Glutamatergic neuron (in vitro differentiated cells): ENCODE measurements around the gene UBE2L5. TPM values are rescaled to one million over a fixed set of nuclear protein-coding genes. Genes with fewer than 3 reads are reported as not detected.

Experiments used
- DNase-seq: peaks from one replicate; pipeline ENCODE4 v3.0.0; 2022
- H3K27ac Mint-ChIP-seq: one replicate; pipeline ENCODE4 v1.8.0; 2020; ENCODE audit warnings: mild to moderate bottlenecking, mixed read lengths, inconsistent platforms; ENCODE audit not compliant: unreplicated experiment
- H3K27me3 Mint-ChIP-seq: one replicate; pipeline ENCODE4 v1.8.0; 2020; ENCODE audit warnings: mild to moderate bottlenecking, moderate library complexity, mixed read lengths, inconsistent platforms; ENCODE audit not compliant: unreplicated experiment
- H3K36me3 Mint-ChIP-seq: one replicate; pipeline ENCODE4 v1.8.0; 2020; ENCODE audit warnings: mild to moderate bottlenecking, mixed read lengths, inconsistent platforms; ENCODE audit not compliant: unreplicated experiment
- H3K4me1 Mint-ChIP-seq: one replicate; pipeline ENCODE4 v1.8.0; 2020; ENCODE audit warnings: mild to moderate bottlenecking, low read depth, mixed read lengths, inconsistent platforms; ENCODE audit not compliant: unreplicated experiment
- H3K4me3 Mint-ChIP-seq: one replicate; pipeline ENCODE4 v1.8.0; 2020; ENCODE audit warnings: mild to moderate bottlenecking, mixed read lengths, inconsistent platforms; ENCODE audit not compliant: unreplicated experiment
- H3K9me3 Mint-ChIP-seq: one replicate; pipeline ENCODE4 v1.8.0; 2020; ENCODE audit warnings: mild to moderate bottlenecking, moderate library complexity, mixed read lengths, inconsistent platforms; ENCODE audit not compliant: unreplicated experiment
- total RNA-seq: library from RNA; stranded (reverse); fragmentation: NEBNext Ultra II Directional; extraction: Animal tissue kit (Norgen Biotek cat#: 25700); gene quantifications from one replicate; pipeline ENCODE4 v1.2.1, GENCODE V29; 2021; ENCODE audit not compliant: unreplicated experiment
- TF ChIP-seq, protein P1 (sequence below): fragments of 200-600 bp; sonication (generic); IDR thresholded peaks from one replicate; pipeline ENCODE4 v1.5.0; 2021; ENCODE audit not compliant: partially characterized antibody, unreplicated experiment

The UBE2L5 gene
- total RNA-seq, 1 donor from 2014 or later, result not detected

DNA sequence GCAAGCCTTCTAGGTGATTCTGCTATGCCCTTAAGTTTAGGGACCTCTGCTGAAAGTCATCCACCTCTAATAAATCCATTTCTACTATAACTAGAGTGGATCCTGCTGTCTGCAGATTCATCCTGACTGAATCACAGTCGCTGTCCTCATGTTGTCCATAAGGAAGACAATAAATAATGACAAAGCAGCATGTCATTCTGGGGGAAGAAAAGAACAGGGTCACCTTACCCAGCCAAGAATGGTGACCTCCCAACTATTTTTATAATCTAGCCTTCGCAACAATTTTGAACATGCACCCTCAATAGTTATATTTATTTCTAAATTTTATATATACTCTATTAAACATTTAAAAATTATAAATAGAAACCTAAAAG, 45.0 kb upstream of the UBE2L5 start:
- H3K27ac Mint-ChIP-seq, result no peak overlapping the region
- TF ChIP-seq, protein P1, sequence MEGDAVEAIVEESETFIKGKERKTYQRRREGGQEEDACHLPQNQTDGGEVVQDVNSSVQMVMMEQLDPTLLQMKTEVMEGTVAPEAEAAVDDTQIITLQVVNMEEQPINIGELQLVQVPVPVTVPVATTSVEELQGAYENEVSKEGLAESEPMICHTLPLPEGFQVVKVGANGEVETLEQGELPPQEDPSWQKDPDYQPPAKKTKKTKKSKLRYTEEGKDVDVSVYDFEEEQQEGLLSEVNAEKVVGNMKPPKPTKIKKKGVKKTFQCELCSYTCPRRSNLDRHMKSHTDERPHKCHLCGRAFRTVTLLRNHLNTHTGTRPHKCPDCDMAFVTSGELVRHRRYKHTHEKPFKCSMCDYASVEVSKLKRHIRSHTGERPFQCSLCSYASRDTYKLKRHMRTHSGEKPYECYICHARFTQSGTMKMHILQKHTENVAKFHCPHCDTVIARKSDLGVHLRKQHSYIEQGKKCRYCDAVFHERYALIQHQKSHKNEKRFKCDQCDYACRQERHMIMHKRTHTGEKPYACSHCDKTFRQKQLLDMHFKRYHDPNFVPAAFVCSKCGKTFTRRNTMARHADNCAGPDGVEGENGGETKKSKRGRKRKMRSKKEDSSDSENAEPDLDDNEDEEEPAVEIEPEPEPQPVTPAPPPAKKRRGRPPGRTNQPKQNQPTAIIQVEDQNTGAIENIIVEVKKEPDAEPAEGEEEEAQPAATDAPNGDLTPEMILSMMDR, result no peak
- no peaks in the 10 kb centered on the region for H3K27me3 Mint-ChIP-seq

DNA sequence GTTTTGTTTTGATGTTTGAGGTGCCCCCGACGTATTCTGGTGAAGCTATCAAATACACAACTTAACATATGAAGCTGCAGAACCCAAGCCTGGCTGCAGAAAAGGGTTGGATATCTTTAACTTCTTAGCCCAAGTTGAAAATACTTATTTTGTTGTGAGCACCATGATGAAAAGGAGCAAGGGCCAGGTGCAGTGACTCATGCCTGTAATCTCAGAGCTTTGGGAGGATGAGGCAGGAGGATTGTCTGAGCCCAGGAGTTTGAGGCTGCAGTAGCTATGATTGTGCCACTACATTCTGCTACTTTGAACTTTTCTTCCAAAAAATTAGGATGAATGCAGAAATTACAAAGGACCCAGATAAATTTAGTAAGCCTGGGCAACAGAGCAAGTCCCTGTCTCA, 44.1 kb upstream of the UBE2L5 start:
- DNase-seq, result no peak
- Mint-ChIP-seq H3K9me3 (no peaks in the 10 kb centered on the region), H3K27ac (no peak overlapping the region), H3K27me3 (no peaks in the 10 kb centered on the region), H3K4me3 (no peak overlapping the region), H3K4me1 (peaks cover under 1% of the 10 kb centered on the region), H3K36me3 (no peaks in the 10 kb centered on the region)
- TF ChIP-seq, protein P1, result no peak

More for the DNA sequence above, 45.0 kb upstream of the UBE2L5 start:
- no peaks in the 10 kb centered on the region for H3K4me1 Mint-ChIP-seq
- no peak overlapping the region for H3K4me3 Mint-ChIP-seq
- no peaks in the 10 kb centered on the region for H3K9me3 Mint-ChIP-seq
- DNase-seq, result no peak
- H3K36me3 Mint-ChIP-seq, result no peaks in the 10 kb centered on the region

DNA sequence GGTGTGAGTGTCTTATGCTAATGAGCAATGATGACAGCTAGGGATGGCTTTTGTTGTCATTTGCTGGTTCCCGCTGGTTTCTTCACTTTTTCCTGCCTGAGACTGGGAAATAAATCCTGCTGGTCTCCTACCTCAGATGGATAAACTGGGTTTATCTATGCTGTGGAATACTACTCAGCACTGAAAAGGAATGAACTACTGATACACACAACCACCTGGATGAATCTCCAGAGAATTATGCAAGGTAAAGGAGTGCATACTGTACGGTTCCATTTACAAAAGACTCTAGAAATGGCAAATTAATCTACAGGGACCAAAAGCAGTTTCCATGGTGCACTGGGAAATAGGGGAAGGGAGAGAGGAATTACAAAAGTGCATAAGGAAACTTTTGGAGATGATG, 41.2 kb upstream of the UBE2L5 start:
- DNase-seq, result no peak
- TF ChIP-seq, protein P1, result no peak
- Mint-ChIP-seq H3K4me1 (peaks cover 2% of the 10 kb centered on the region), H3K27ac (no peak overlapping the region), H3K9me3 (no peaks in the 10 kb centered on the region), H3K36me3 (no peaks in the 10 kb centered on the region), H3K27me3 (no peaks in the 10 kb centered on the region), H3K4me3 (no peak overlapping the region)

DNA sequence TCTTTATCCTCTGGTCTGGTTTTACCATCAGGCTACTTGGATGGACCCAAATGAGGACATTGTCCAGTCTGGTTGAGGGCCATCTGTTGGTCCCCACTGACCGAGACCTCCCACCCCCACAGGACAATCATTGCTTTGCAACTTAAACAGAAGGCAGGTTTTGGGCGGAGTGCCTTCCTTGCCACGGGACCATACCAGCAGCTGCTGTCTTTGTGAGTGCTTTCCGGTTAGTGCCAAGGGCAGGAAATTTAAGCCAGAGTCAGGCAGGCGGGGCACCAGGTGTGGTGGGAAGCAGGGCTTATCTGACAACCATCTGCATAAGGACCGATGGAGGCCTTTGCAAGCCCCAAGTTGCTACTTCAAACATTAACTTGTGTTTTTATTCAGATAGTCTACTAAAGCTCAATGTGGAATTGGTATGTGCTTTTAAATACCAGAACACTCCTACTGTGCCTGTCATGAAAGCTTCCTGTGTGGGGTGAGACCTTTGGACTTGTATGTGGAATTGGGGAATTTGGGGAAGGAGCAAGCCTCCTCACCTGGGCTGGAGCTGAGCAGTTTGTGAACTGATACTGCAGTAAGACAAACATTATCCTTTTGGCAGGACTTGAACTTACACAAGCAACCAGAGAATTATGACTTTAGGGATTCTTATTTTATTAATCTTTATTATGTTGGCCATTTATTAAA, 39.3 kb upstream of the UBE2L5 start:
- no peaks in the 10 kb centered on the region for H3K36me3 Mint-ChIP-seq
- H3K27me3 Mint-ChIP-seq, result no peaks in the 10 kb centered on the region
- DNase-seq, result no peak
- H3K27ac Mint-ChIP-seq, result no peak overlapping the region
- no peaks in the 10 kb centered on the region for H3K9me3 Mint-ChIP-seq
- TF ChIP-seq, protein P1, result no peak
- no peak overlapping the region for H3K4me3 Mint-ChIP-seq
- peaks cover 2% of the 10 kb centered on the region for H3K4me1 Mint-ChIP-seq

DNA sequence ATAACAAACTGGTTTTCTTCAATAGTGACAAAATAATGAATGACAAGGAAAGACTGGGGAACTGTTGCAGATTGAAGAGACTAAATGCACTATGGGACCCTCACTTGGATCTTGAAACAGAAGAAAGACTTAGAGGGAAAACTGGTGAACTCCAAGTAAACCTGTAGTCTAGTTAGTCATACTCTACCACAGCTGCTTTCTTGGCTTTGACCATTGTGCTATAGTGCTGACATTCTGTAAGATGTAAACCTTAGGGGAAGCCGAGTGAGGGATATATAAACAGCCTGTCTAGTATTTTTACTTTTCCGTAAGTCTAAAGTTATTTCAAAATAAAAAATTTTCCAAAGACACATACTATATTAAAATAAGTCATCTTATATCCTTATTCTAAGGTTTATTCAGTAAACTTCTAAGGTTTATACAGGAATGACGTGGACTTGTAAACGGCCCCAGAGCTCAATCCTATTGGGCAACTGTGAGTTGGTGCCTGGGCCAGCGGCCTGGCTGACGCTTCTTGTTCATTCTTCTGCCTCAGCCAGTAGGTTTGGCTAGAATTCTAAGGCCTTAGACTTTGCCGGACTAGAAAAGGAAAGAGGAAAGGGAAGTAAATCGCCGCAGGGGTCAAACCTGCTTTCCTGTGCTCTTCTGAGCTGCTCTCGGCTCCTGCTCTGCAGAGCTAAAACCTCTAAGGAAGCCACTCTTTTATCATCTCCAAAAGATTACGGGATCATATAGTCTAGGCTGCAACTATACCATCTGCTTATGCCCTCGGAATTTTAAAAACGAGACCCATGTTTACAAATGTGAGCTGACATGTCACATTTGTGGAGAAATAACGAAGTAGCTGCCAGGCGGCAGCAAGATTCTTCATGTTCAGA, 33.6 kb upstream of the UBE2L5 start:
- no peak overlapping the region for H3K4me3 Mint-ChIP-seq
- TF ChIP-seq, protein P1, result no peak
- H3K27ac Mint-ChIP-seq, result no peak overlapping the region
- peaks cover 2% of the 10 kb centered on the region for H3K4me1 Mint-ChIP-seq
- no peaks in the 10 kb centered on the region for H3K27me3 Mint-ChIP-seq
- H3K36me3 Mint-ChIP-seq, result no peaks in the 10 kb centered on the region
- DNase-seq, result no peak
- H3K9me3 Mint-ChIP-seq, result no peaks in the 10 kb centered on the region
